NOMO-1 treated with dmso at 0.1 percent for 144 hours (cell line): ENCODE results near the gene SBK1.

Experiments used
- DNase-seq: peaks from one replicate; lab custom pipeline; 2025; ENCODE audit not compliant: unreplicated experiment; lab: John Stamatoyannopoulos, UW

The SBK1 gene

GRCh38 chr16:28304214-28304613 lies 11.9 kb downstream of the SBK1 start:
- no peak for DNase-seq

DNA sequence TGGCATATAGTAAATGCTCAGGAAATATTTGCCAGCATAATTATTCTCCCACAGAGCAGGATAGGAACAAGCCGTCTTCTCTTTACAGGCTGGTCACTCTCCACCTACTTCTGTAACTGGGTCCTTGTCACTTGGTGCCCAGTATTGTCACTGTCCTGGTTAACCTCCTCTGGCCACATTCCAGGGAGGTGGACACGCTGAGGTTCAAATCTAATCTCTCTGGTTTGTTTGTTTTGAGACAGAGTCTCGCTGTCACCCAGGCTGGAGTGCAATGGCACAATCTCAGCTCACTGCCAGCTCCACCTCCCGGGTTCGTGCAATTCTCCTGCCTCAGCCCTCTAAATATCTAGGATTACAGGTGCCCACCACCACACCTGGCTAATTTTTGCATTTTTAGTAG lies 15.6 kb downstream of the SBK1 start:
- DNase-seq = no peak

DNA sequence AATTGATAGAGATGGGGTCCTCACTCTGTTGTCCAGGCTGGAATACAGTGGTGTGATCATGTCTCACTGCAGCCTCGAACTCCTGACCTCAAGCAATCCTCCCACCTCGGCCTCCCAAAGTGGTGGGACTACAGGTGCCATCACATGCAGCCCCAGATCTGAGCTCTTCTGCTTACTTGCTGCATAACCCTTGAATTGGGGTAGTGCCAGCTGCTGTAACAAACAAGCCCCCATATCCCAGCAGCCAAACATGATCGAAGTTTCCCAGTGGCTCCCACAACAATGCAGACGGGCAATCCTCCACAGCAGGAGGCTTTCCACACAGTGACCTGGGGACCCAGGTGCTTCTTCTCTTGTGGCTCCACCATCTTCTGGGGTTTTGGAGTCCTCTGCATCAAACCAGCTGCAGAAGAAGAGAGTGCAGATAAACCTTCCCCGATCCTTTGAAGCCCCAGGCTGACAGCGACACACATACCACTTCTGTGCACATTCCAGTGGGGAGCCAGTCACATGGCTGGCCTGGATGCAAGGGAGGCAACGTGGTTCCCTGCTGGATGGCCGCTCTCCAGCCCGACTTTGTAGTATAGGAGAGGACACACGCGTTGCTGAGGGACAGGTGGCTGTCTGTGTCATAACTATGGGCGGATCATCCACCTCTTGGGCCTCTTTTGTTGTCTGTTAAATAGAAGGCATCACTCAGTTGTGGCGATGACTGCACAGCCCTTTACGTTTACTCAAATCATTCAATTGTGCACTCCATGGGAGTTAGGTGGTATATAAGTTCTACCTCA lies 16.7 kb downstream of the SBK1 start:
- no peak for DNase-seq

DNA sequence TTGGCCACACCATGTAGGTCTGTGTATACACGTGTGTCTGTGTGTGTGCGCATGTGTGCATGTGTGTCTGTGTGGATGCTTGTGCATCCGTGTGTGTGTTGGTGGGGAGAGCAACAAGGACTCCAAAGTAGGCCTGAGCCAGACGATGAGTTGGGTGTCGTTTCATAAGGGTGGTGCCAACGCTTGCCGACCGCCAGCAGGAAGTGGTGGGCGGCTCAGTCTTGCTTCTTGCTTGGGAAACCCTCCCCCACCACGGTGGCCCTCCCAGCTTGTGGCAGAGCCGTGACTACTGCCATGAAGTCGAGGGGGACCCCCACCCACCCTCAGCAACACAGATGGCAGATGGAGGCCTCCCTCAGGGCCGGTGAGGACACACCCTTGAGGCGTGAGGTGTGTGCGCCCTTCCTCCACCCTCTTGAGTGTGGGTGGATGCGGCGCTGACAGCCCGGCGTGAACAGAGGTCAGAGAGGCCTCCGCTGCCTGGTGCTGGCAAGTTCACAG lies 17.5 kb downstream of the SBK1 start:
- DNase-seq = no peak

DNA sequence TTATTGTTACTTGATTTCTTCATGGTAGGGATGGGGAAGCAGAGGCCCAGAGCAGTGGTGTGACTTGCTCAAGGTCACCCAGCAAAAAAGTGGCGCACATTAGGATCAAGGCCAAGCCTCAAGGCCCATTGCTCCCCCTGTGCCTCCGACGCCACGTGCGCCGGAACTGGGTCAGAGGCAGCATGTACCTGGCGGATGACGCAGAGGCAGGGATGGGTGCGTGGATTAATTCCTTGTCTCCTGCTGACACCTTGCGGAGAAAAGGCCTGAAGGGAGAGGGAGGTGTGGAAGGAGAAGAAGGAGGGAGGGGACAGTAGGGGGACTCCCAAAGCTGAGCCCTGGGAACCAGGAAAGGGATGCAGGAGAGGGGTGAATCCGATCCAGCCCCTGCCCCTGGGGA lies 18.5 kb downstream of the SBK1 start:
- no peak for DNase-seq

DNA sequence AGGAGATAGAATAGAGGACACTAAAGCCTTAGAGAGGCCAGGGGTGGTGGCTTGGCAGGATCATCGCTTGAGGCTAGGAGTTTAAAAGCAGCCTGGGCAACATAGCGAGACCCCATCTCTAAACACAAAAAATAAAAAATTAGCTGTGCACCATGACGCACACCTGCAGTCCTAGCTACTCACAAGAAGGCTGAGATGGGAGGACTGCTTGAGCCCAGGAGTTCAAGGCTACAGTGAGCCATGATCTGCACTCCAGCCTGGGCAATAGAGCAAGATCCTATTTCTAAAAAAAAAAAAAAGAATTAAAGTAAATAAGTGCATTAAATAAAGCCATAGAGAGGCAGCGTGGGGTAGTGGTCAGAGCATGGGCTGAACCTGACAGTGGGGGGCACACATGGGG lies 19.1 kb downstream of the SBK1 start:
- no peak for DNase-seq

GRCh38 chr16:28311913-28312312 lies 19.6 kb downstream of the SBK1 start:
- DNase-seq = no peak

GRCh38 chr16:28312327-28312726 lies 20.0 kb downstream of the SBK1 start:
- DNase-seq = no peak

- DNase-seq = no peak
Observed at GRCh38 chr16:28313587-28313986, 21.3 kb downstream of the SBK1 start.

DNA sequence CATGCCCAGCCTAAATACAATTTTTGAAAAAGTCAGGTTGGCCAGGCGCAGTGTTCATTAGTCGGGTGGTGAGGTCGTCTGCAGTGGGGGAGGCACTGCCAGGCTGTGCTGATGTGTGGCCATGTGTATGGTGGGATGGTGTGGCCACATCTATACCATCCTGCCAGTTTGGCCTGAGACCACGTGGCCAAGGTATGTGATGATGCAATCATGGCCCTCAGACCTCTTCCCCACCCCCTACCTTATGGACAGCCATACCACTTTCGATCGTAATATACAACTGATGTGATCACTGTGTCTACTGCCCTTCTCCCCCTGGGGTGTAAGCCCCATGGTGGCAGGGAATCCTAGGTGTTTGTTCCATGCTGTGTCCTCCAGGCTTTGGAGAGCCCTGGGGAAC lies 23.7 kb downstream of the SBK1 start:
- no peak for DNase-seq

GRCh38 chr16:28317040-28317880 lies 24.9 kb downstream of the SBK1 start:
- DNase-seq = peak; percentile 54

GRCh38 chr16:28318042-28318744 lies 25.9 kb downstream of the SBK1 start:
- no peak for DNase-seq

GRCh38 chr16:28319476-28320022 lies 27.2 kb downstream of the SBK1 start:
- DNase-seq = no peak

DNA sequence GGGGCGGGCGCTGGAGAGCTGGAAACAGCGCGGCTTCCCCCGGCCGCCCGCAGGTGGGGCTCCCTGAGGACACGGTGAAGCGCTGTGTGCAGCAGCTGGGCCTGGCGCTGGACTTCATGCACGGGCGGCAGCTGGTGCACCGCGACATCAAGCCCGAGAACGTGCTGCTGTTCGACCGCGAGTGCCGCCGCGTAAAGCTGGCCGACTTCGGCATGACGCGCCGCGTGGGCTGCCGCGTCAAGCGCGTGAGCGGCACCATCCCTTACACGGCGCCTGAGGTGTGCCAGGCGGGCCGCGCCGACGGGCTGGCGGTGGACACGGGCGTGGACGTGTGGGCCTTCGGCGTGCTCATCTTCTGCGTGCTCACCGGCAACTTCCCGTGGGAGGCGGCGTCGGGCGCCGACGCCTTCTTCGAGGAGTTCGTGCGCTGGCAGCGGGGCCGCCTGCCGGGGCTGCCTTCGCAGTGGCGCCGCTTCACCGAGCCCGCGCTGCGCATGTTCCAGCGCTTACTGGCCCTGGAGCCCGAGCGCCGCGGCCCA lies 27.8 kb downstream of the SBK1 start:
- no peak for DNase-seq

- DNase-seq = no peak
Observed at GRCh38 chr16:28320741-28321140, 28.4 kb downstream of the SBK1 start.

DNA sequence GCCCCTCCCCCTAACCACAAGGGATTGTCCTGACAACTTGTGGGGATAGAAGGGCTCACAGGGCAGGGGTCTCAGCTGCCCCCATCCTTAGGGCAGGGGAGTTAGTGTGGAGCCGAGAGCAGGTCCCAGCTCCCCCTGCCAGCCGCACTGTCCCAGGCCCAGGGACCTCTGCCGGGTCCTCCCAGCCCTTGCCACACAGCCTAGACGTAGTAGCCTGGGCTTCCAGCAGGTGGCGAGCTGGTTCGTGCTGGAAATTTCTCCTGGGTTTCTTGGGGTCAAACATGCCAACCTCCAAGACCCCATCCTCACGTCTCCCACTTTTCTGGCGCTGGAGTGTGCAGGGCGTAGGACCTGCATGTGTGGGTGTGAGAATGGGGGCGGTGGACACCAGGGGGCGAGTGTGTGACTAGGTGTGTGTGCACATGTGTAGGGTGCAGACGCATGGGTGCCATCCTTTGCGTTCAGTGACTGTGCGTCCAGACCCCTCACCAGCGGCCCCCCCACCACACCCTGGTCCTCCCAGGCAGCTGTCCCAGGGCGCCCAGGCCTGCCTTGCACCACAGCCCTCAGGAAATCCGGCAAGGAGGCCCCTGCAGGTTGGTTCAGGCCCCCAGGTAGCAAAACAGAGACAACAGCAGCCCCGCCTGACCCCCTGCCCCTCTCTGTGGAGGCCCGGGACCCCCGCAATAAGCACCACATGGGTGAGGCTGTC lies 29.5 kb downstream of the SBK1 start:
- no peak for DNase-seq

DNA sequence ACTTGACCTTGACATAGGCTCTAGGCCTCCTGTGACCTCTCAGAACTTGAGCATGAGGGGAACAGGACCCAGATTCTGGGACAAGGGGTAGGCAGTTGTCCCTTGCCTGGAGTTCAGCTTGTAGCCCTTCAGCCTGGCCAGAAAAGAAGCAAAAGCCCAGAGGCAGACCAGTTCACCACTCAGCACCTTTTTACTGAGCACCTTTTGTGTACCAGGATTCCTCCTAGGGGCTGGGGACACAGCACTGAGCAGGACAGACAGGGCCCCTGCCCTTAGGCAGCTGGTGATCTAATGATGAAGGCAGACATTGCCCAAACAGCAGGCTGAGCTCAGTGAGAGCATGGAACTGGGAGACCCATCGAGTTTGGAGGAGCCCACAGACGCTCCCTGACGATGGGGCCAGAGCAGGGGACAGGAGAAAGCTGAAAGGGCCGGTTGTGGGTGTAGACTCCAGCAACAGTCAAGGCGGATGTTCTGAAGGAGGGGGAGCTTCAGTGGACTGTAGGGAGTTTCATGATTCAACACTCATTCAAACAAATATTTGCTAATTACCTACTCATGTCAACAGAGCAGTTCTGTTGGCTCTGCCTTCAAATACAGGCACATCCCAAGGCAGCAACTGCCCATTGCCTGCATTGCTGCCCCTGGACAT lies 32.0 kb downstream of the SBK1 start:
- no peak for DNase-seq

DNA sequence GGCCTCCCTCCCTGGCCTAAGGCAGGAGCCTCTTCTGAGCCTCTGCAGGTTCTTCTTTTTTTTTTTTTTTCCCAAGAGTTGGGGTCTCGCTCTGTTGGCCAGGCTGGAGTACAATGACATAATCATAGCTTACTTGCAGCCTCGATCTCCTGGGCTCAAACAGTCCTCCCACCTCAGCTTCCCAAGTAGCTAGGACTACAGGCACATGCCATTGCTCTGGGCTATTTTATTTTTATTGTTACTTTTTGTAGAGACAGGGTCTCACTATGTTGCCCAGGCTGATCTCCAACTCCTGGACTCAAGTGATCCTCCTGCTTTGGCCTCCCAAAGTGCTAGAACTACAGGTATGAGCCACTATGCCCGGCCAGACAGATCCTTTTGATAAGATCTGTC lies 32.6 kb downstream of the SBK1 start:
- DNase-seq = no peak

- peak; percentile 65 for DNase-seq
Observed at GRCh38 chr16:28326881-28327610, 34.7 kb downstream of the SBK1 start.
